HS-27A (cell line): ENCODE measurements around the gene ALLC.
"Not testable (repeated sequence)": the region's sequence is repeated elsewhere in the genome, so short reads cannot be mapped to it uniquely, and the experiment has no call there.

Experiments used
- DNase-seq: peaks from one replicate; pipeline ENCODE4 v3.0.0-alpha.2; 2012; ENCODE audit warnings: low read depth, missing footprints

The ALLC gene

DNA sequence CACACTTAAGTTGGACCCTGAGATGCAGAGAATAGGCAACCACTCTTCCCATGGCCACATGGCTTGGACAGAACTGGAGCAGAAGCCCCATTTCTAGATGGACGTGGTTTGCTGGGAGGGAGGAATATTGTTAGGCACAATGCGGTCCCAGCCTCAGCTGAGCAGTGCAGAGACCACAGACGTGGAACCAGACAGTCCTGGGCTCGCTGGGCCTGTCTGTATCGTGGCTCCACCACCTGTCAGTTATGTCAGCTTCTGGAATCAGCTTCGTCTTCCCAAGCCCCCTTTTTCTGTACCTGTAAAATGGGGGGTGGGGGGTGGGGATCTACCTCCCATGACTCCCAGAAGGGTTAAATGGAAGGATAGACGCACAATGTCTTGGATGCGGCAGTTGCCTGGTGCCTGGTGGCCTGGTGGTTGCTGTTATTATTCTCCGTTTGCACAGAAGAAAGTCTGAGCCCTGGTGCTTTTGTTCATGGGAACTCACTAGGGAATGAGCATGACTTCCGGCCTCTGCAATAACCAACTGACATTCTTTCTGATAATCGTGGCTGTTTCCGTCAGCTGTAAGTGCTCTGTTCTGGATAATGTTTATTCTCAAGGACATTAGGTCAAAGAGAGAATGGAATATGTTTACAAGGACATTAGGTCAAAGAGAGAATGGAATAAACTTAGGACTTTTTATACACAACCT is 31.7 kb upstream of the ALLC start:
- no peak for DNase-seq

DNA sequence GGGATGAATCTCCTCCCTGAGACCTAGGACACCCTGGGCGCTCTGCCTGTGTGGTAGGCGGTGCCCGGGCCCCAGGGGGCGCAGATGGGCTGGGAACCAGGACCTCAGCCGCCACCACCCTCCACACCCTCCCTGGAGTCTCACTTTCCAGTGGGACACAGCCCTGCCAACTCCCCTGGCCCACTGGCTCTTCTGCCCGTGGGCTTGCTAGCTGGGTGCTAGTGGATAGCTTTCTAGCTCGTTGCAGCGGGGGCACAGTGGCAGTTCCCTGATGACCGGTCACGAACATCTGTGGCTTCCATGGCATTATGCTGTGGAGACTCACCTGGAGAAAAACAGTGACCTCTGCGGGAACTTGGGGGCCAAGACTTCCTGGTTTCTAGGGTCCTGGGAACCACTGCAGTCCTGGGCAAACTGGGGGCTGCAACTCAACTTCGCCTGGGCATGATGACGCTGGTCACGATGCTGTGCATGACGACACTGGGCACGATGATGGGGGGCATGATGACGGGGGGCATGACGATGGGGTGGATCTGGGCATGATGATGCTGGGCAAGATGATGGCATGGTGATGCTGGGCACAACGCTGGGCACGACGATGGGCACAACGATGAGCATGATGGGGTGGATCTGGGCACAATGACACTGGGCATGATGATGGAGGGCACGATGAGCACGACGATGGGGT is 31.0 kb upstream of the ALLC start:
- DNase-seq, result no peak

DNA sequence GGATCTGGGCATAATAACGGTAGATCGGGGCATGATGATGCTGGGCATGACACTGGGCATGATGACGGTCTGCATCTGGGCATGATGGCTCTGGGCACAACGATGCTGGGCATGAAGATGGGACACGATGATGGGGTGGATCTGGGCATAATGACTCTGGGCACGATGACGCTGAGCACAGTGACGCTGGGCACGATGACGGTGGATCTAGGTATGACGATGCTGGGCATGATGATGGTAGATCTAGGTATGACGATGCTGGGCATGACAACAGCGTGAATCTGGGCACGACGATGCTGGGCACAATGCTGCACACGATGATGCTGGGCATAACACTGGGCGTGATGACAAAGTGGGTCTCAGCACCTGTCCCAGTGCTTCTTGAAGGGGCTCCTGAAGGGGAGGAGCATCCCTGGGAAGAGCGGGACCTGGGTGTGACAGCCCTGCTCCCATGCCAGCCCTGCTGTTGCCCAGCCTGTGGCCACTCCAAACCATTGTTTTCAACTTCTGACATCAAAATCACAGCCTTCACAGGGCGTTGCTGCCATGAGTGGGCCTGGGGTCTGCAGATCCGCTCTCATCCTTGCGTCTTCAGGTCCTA is 30.4 kb upstream of the ALLC start:
- no peak for DNase-seq

DNA sequence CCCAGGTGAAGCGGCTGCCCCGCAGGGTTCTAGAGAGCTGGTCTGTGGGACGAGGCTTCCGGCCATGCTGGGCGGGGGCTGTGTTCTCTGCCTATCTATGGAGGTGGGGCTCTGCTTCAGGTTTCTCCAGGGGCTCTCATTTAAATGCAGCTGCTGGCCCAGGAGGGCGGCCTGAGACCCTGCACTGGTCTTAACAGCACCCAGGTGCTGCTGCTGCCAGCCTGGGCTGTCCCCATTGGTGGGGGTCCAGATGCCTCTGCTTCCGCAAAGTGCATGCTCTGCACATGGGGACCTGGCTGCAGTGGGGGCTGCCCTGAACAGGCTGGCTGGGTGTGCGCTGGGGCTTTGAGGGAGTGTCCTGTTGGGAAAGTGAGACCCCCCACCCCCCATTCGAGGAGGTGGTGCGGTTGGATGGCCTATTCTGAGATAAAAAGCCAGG is 29.7 kb upstream of the ALLC start:
- DNase-seq, result no peak

DNA sequence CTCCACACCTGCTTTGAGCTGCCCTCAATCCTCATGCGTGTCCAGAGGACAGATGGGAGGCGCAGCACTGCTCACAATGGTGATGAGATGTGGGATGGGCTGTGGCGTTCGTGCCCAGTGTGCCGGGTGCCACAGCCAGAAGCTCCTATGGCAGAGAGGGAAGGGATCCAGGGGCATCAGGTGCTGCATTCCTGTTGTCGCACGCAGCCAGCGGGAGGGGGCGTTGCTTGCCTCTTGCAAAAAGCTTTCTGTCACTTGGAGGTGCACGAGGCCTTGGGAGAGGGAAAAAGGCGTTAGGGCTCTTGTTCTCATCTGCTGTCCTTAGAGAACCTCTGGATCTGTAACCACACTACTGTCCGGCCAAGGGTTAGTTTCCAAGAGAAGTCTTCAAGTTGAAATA is 29.2 kb upstream of the ALLC start:
- no peak for DNase-seq

DNA sequence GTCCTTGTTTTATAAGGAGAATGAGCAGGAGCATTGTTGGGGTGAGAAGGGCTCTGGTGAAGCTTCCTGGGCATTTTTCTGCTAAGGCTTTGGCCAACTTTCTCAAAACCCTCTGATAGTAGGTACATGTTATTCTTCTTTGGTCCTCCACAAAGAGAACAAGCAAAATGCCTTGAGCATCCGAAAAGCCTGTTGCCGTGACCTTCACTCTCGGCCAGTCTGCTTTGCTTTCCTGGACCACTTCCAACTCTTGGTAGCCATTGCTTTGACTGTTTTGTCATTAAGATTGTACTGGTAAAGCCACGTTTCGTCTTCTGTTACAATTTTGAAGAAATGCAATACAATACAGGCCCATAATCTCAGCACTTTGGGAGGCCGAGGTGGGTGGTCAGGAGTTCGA is 27.4 kb upstream of the ALLC start:
- no peak for DNase-seq

DNA sequence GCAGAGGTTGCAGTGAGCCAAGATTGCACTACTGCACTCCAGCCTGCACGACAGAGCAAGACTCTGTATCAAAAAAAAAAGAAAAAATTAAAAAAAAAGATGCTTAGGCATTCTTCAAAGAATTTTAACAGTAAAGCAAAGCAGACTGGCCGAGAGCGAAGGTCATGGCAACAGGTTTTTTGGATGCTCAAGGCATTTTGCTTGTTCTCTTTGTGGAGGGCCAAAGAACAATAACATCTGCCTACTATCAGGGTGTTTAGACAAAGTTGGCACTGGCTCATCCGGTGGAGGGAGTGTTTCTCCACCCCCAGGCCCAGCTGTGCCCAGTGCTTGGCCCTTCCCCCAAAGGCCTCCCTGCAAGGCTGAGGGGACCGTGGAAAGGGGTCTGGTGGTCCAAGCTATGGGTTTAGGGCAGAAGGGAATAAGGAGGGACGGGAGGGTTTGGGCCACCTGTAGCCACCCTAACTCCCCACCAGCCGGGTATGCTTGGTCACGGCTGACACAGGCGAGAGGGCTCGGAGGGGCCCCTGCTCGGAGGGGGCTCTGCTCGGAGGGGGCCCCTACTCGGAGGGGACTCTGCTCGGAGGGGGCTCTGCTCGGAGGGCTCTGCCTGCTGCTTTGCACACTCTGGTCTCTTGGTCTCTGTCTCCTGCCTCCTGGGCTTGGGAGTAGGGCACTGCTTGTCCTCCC is 26.7 kb upstream of the ALLC start:
- DNase-seq, result no peak

DNA sequence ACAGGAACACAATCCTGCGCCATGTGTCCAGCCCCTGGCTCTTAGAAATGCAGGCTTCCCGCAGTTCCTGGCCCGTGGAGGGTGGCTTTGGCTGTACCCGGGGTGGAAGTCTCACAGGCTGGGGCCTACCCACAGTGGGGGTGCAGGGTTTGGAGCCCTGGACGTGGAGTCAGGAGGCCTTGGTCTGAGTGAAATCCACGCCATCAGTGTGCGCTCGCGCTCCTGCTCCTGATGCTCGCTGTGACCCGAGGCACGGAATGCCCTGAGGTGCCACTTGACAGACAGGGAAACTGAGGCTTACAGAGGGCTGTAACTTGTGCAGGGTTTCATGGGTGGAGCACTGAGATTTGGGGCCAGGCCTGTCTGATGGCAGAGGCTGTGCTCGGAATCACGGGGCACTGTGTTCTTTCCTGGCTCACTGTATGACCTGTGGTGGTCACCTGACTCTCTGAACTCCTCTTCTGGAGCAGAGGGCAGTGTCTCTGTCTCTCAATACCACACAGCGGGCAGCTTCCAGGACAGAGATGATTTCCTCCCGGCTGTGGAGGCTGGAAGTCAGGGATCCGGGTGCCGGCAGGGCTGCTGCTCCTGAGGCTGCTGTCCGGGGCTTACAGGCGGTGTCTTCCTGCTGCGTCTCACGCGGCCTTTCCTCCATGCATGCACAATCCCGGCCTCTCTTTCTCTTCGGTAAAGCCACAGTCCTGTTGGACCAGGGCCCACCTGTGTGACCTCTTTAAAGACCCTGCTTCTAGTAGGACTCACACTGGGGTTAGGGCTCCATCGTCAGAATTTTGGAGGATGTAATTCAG is 25.9 kb upstream of the ALLC start:
- no peak for DNase-seq

DNA sequence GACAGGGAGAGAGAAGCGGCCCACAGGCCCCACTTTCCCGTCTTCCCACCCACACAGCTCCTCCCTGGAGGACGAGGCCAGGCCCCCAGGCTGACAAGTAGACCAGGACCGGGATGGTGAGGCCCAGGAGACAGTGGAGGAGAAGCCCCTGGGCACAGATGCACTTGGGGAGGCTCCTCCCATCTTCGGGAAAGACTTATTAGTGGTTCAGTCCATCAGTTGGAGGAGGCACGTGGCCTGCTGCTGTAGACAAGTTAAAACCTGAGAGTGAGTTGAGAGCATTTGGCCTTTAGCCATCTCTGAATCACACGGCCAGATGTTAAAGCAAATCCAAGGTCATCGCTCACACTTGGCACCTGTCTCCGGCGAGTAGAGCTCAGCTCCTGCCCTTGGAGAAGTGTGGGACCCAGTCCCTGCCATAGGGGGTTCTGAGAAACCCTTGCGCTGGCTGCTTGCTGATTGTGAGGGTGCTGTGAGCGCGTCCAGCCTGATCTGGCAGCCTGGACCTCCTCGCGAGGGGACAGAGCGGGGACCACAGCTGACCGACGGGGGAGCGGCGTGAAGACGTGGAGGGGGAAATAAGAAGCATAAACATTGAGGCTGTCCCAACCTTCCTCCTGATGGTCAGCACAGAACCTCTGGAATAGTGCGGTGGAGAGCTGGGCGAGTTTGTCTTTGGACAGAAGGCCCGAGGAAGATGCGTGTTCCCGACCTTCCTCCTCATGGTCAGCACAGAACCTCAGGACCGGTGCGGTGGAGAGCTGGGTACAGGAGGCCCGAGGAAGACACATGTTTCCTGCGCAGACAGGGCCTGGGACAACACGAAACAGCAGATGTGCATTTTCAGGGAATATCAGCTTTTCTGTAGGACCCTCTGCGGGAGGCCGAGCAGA is 24.7 kb upstream of the ALLC start:
- DNase-seq, result no peak

DNA sequence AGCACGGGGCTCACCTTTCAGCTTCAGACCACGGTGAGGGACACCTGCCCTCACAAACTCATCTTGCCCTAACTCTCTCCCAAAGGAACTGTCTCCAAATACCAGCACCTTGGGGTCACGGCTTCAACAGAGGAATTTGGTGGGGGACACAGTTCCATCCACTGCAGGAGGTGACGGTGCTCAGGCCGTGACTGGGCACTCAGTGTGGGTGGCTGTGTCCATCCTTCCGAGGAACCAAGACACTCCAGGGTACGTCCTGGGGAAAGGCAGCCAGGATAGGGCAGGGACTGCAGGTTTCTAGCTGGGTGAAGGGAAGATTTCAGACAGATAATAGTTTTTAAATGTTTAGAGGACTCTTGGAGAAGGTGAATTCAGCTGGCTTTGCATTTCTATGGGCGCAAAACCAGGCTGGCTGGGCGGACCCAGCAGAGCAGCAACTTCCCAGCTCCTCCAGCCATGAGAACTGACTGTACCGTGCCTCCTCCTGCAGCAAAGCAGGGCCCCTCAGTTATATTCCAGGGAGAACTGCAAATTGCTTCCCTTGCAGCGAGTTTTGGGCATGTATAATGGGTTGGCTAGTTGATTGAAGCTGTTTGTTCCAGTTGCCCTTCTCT is 23.9 kb upstream of the ALLC start:
- no peak for DNase-seq

DNA sequence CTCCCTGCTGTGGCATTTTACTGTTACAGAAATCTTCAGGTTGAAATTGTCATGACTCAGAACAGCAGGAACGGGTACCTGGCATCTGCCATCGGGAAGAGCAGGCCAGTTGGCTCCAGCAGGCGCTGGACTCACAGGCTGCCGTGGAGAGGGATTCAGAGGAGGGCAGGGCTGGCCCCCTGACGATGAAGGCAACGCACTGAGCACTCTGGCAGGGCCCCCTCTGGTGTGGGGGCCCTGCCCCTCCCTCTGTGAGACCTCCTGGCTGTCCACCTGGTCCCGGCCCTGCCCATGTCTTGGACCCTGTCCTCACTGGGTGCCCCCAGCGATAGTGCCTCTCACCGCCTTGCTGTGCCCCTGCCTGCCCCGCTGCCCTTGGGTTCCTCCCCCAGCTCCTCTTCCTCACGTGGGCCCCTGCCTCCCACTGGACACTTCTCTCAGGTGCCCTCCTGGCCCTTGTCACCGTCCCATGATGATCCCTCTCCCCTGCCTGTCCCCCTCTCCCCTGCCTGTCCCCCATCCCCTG is 23.3 kb upstream of the ALLC start:
- no peak for DNase-seq

DNA sequence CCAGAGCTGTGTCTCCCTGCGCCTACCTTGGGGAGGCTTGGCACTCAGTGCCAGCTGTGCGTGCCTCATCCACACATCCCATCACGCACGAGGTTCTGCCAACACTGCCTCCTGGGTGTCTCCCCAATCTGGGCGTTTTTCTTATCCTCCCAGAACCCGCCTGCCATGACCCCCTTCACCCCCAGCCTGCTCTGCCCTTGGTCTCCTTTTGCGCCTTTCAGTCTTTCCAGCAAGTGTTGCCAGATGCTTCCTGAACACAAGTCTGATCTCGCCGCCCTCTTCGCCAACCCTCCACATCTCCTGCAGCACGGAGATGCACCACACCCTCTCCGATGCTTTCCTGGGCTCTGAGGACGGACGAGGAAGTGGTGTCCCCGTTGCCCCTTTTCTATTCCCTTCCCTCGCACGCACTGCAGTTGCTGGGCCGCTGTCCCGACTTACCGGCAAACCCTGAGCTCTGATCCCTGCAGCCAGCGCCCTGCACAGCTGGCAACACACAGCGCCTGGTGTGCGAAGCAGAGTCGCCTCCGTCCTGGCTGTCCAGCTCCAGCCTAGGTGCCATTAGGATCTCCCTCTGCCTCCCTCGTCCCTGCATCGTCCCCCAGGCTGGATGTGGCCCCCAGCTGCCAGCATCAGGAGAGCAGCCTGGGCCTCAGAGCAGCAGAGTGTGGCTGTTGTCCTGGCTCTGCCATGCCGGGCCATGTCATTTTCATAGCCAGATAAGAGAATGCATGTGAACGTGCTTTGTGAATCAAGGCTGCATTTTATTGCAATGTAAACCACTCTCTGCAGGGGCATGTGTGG is 22.6 kb upstream of the ALLC start:
- no peak for DNase-seq

DNA sequence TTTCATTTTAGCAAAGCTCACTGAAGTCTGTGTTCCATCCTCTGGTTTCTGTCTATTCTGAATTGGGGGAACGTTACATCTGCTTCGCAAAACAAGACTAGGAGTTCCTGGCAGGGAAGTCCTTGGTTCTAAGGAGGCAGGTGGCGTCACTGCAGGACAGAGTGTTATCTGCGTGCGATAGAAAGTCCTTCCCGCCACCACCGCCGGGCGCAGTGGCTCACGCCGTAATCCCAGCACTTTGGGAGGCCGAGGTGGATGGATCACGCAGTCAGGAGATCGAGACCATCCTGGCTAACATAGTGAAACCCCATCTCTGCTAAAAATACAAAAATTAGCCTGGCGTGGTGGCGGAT is 22.0 kb upstream of the ALLC start:
- not testable (repeated sequence) for DNase-seq

DNA sequence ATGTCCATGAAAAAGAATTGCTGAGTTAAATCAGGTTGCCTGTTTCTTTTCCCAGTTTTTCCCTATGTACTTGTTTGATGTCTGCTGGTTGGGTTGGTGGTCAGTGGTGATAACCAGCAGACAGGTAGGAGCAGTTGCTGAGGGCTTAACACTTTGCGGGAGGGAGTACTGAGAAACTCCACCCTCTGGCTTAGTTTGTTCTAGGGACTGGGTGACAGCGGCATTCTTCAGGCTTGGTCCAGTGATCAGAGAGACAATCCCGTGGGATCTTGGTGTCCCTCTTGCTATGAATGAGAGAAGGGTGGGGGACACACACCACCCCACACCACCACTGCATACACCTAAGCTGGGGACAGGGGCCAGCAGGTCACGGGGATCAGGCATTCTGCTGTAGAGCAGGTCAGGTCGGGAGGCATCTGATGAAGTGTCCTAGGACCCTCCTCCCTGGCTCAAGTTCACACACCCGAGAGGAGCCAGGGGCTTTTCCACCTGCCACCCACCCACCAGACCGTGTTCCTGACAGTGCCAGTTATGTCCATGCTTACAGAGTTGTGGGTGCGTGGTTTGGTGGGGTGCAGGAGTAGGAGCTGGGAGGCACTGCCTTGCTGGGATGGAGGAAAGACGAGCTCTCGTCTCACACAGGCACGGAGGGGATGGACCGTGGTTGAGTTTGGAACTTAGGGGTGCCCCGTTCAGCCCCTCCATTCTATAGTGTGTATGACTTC is 21.3 kb upstream of the ALLC start:
- DNase-seq, result no peak

DNA sequence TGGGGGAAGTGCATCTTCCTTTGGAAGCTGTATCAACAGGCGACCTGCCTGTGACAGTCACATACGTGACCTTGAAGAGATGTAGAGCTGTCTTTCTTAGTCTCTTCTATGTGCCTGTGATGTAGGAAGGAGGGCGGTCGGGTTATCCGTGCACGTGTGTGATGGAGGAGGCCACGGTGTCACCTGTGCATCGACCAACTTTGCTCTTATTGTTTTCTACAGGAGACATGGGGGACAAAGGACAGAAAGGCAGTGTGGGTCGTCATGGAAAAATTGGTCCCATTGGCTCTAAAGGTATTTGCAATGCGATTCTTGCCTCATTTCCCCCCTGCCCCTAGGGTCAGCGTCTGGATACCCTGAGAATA is 20.7 kb upstream of the ALLC start:
- DNase-seq, result no peak

DNA sequence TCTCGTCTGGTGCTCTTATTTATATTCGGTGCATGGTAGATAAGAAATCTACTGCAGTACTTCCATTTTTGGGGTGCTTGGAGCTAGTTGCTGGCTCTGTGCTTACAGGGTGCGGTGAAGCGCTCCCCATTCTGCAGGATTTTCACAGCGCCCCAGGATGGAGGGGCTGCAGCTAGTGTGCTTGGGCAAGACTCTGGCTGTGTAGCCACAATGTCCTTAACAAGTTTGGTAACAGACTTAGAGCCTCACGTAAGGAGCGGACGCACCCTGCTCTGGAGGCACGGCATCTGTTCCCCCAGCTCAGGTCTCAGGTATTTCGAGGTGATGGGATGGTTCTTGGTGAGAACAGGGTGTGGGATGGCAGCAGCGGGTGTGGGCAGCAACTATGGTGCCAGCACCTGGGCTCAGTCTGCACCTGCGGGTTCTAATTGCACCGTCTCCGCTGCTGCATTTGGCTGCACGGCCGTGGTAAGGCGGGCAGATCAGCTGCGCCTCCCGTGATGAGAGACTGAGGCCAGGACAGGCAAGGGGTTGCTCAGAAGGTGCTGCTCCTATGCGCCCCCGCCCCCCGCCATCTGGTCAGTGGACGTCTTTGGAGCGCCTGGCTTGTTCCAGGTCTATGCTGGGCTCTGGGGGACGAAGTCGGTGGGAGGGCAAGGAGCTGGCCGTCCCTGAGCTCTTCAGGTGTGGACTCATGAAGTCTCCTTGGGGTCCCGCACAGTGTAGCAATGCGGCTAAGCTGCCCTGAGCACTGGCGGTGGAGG is 20.1 kb upstream of the ALLC start:
- DNase-seq, result no peak

DNA sequence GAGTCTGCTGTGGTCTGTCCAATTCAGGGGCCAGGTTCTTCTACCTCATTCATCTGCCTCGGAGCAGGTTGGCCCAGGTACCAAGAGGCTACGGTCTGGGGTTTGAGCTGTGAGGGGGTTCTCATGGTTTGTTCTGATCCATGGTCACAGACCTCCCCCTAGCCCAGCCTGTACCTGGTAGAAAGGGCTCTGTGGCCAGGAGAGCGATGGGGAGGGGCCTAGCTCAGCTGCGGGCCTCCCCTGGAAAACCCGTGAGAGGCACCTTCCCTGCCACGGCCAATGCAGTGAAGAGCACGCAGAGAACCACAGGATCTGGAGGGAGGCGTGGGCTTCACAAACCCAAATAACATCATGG is 19.6 kb upstream of the ALLC start:
- no peak for DNase-seq

DNA sequence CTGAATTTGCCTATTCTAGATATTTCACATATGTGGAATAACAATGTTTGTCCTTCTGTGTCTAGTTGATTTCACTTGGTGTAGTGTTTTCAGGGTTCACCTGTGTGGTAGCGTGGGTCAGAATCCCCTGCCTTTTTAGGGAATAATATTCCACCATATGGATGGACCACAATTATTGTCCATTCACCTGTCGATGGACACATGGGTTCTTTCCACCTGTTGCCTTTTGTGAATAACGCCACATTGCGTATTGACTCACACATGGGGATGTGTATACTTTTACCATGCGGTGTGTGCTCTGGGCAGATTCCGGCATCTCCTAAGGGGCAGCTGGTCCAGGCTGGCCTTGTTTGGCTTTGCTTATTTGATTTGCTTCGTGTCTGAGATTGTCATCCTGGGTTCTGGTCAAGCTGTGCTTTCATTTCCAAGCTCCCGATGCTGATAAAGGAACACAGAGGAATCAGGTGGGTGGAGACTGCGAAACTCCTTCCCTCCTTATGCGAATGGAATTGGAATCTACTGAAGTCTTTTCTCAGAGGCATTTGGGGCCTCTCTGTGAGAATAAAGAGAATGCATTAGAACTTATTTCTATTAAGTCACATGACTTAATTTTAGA is 18.9 kb upstream of the ALLC start:
- no peak for DNase-seq
